ENCODE measurements around the gene ELAVL4. TPM values are rescaled to one million over a fixed set of nuclear protein-coding genes. Genes with fewer than 3 reads are reported as not detected.

ELAVL4 gene
- total RNA-seq, 1 experiment from 2014 or later = 0.50 TPM

- Mint-ChIP-seq H3K9me3 (peaks cover 47% of the 10 kb centered on the region), H3K36me3 (peaks cover 22% of the 10 kb centered on the region), H3K27me3 (ENCODE audit: low read depth) (peaks cover 11% of the 10 kb centered on the region), H3K27ac (no peak overlapping the region), H3K4me1 (no peaks in the 10 kb centered on the region), H3K4me3 (no peak overlapping the region)
- TF ChIP-seq TP53 (CRISPR knock-in tag; IDR thresholded peaks at IDR 0.05) = no peak
- no peak for TF ChIP-seq CDX4 (CRISPR knock-in tag; IDR thresholded peaks at IDR 0.05; ENCODE audit: borderline replicate concordance)
- no peak for TF ChIP-seq HMGXB4 (CRISPR knock-in tag; IDR thresholded peaks at IDR 0.05)
- no peak for TF ChIP-seq ZSCAN18 (CRISPR knock-in tag; IDR thresholded peaks at IDR 0.05)
- TF ChIP-seq JAZF1 (CRISPR knock-in tag; IDR thresholded peaks at IDR 0.05) = no peak
- no peak for TF ChIP-seq PRDM15 (CRISPR knock-in tag; IDR thresholded peaks at IDR 0.05)
- no peak for TF ChIP-seq MXD4 (CRISPR knock-in tag; IDR thresholded peaks at IDR 0.05; ENCODE audit: borderline replicate concordance)
- POLR2A ChIA-PET = no interaction called here
- CTCF ChIA-PET = no interaction called here
- no peak for ATAC-seq
- no peak for DNase-seq (ENCODE audit: low spot score)
Measured at GRCh38 chr1:50231209-50231608, 122.5 kb downstream of the ELAVL4 start.

- ChIA-PET CTCF (no interaction called here), POLR2A (no interaction called here)
- no peak overlapping the region for H3K4me3 Mint-ChIP-seq
- H3K4me1 Mint-ChIP-seq = no peaks in the 10 kb centered on the region
- DNase-seq (ENCODE audit: low spot score) (no peak), ATAC-seq (no peak)
- peaks cover 49% of the 10 kb centered on the region for H3K9me3 Mint-ChIP-seq
- no peak overlapping the region for H3K27ac Mint-ChIP-seq
- H3K36me3 Mint-ChIP-seq = peaks cover 22% of the 10 kb centered on the region
- peaks cover 11% of the 10 kb centered on the region for H3K27me3 Mint-ChIP-seq (ENCODE audit: low read depth)
- TF ChIP-seq EMX1 (CRISPR knock-in tag; IDR thresholded peaks at IDR 0.05) (no peak), JUN (CRISPR knock-in tag; IDR thresholded peaks at IDR 0.05) (no peak), IRF2 (CRISPR knock-in tag; IDR thresholded peaks at IDR 0.05; ENCODE audit: borderline replicate concordance, low read depth) (no peak), SMAD4 (CRISPR knock-in tag; IDR thresholded peaks at IDR 0.05) (no peak), ZNF121 (CRISPR knock-in tag; IDR thresholded peaks at IDR 0.05) (no peak), ATF2 (CRISPR knock-in tag; IDR thresholded peaks at IDR 0.05; ENCODE audit: borderline replicate concordance, low read depth) (no peak), ZSCAN18 (CRISPR knock-in tag; IDR thresholded peaks at IDR 0.05) (no peak), PREB (CRISPR knock-in tag; IDR thresholded peaks at IDR 0.05; ENCODE audit: borderline replicate concordance) (no peak), ZNF423 (CRISPR knock-in tag; IDR thresholded peaks at IDR 0.05) (no peak), SMAD3 (CRISPR knock-in tag; IDR thresholded peaks at IDR 0.05; ENCODE audit: borderline replicate concordance) (no peak), TEAD4 (CRISPR knock-in tag; IDR thresholded peaks at IDR 0.05) (no peak), RORB (CRISPR knock-in tag; IDR thresholded peaks at IDR 0.05) (no peak), ZNF232 (CRISPR knock-in tag; IDR thresholded peaks at IDR 0.05) (no peak), ARID4B (CRISPR knock-in tag; IDR thresholded peaks at IDR 0.05; ENCODE audit: borderline replicate concordance) (no peak)
Measured at GRCh38 chr1:50232336-50232735, 123.6 kb downstream of the ELAVL4 start.
